HG03520 (cell line): ENCODE measurements around the gene PRIM2.
"Not testable (repeated sequence)": the region's sequence is repeated elsewhere in the genome, so short reads cannot be mapped to it uniquely, and the experiment has no call there.

Source experiments
- ATAC-seq: cut with Tn5 transposase; IDR thresholded peaks from one replicate; pipeline ENCODE4 v1.9.1; 2021; ENCODE audit warnings: mild to moderate bottlenecking, moderate library complexity; ENCODE audit not compliant: unreplicated experiment

Gene PRIM2

DNA sequence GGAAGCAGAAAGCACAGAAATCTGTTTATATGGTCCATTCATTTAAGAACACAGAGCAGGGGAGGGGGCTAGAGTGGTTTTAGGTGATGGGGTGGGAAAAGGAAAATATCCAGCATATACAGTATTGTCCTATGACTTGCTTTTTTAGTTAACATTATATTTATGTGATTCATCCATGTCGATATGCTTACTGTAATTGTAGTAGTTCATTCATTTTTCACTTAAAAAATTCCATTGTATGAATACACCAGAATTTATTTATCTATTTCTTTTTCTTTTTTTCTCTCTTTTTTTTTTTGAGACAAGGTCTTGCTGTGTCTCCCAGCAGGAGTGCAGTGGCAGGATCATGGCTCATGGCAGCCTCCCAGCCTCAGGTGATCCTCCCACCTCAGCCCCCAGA lies 9.6 kb upstream of the PRIM2 start:
- no peak for ATAC-seq

- not testable (repeated sequence) for ATAC-seq
Measured at GRCh38 chr6:57308755-57309154, 8.7 kb upstream of the PRIM2 start.

- ATAC-seq = not testable (repeated sequence)
Measured at GRCh38 chr6:57310095-57310816, 7.2 kb upstream of the PRIM2 start.

DNA sequence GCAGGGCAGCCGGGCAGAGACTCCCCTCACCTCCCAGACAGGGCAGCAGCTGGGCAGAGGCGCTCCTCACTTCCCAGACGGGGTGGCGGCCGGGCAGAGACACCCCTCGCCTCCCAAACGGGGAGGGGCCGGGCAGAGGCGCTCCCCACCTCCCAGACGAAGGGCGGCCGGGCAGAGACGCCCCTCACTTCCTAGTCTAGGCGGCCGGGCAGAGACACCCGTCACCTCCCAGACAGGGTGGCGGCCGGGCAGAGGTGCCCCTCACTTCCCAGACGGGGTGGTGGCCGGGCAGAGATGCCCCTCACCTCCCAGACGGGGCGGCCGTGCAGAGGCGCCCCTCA lies 6.6 kb upstream of the PRIM2 start:
- no peak for ATAC-seq

DNA sequence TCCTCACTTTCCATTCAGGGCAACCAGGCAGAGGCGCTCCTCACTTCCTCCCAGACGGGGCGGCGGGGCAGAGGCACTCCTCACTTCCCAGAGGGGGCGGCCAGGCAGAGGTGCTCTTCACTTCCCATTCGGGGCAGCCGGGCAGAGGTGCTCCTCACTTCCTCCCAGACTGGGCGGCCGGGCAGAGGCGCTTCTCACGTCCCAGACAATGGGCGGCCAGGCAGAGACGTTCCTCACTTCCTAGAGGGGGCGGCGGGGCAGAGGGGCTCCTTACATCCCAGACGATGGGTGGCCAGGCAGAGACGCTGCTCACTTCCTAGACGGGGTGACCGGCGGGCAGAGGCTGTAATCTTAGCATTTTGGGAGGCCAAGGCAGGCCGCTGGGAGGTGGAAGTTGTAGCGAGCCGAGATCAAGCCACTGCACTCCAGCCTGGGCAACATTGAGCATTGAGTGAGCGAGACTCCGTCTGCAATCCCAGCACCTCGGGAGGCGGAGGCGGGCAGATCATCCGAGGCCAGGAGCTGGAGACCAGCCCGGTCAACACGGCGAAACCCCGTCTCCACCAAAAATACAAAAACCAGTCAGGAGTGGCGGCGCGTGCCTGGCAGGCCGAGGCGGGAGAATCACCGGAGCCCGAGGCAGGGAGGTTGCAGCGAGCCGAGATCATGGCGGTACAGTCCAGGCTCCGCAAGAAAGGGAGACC lies 6.0 kb upstream of the PRIM2 start:
- not testable (repeated sequence) for ATAC-seq

DNA sequence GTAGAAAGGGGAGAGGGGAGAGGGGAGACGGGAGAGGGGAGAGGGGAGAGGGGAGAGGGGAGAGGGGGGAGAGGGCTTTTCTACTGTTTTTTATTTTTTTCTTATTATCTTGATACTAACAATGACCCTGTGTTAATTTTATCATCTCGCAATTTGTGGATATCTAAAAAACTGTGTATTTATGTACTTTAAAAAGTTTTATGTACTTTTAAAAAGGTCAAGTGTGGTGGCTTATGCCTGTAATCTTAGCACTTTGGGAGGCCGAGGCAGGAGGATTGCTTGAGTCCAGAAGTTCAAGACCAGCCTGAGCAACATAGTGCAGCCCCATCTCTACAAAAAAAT lies 5.5 kb upstream of the PRIM2 start:
- ATAC-seq = no peak

DNA sequence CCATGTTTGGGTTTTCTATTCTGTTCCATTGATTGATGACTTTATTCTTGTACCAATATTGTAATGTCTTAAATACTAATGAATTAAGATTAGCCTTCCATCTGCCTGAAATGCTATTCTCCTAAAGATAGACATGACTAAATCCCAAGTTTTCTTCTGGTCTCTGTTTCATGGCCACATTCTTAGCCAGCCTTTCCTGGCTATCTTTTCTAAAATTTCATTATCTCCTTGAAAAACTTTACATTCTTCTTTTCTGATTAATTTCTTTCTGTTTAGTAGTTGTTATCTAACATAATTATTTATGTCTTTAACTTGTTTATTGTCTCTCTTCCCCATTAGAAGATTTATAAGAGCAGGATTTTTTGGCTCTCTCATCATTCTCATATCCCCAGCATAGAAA lies 4.4 kb upstream of the PRIM2 start:
- ATAC-seq = no peak

- no peak for ATAC-seq
Measured at GRCh38 chr6:57313711-57314471, 3.5 kb upstream of the PRIM2 start.

DNA sequence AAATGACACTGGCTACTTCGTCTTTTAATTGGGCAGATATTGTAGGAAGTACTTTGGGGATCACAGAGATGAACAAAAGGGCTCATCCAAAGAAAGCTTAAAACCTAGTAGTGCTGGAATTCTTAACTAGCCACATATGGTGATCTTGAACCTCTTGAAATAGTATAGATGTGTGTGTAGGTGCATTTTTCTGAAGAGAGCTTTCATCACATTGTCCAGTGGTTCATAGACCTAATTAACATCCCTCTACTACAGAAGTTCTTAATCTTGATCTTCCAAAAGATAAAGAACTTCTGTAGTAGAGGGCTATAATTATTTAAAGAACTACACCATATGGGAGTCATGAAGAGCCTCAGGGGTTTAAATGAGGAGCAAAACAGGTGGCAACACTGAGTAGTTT lies 2.3 kb upstream of the PRIM2 start:
- no peak for ATAC-seq

DNA sequence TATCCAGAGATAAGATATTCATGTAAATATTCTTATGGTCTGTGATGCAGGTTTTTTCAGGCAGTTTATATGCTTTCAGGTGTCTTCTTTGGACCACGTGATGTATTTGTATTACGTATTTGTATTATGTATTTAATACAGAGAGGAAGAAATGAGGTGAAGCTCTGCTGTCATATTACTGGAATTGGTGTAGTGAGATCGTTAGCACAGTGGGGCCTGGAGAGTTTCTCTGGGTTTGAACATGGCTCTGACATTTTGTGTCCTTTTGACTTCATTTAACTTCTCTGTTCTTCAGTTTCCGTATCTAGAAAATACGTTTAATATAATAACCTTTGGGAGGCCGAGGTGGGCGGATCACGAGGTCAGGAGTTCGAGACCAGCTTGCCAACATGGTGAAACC lies 1.6 kb upstream of the PRIM2 start:
- ATAC-seq = no peak

DNA sequence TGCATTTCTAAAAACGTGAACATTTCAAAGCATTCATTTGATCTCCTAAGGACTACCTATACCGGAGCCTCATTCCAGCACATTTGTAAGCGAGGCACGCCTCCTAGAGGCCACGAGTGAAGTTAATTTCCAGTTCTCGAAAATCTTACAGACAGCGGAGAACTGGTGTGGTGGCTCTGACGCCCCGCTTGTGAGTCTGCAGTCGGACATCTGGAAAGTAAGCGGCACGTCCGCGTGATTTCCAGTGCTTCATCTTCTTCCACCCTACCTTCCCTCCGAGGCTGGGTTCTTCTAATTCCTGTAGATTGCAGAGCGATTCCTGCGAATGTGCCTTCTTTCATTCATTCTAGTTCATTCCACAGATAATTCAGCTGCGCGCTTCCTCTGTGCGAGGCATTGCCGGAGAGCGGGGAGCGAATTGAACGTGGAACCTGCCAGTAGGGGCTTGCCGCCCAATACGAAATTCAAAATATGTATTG lies 810 bp upstream of the PRIM2 start:
- peak; percentile 92 for ATAC-seq

DNA sequence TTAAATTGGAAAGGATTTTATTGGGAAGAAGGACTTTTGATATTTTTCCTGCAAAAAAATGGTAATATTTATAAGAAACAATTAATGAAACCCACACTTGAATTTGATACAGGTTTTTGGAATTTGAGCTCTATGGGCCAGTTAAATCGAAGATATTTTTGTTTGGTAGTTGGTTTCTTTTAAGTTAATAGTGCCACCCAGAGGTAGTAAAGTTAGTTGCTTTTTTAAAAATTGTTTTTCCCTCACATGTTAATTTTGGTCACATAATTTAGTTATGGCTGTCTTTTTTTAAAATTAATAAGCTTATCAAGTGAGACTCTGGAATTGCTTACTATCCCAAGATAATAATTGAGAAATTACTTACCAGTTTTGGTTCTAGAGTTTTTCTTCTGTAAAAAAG lies 7.1 kb downstream of the PRIM2 start:
- no peak for ATAC-seq

- ATAC-seq = no peak
Measured at GRCh38 chr6:57327311-57327710, 9.9 kb downstream of the PRIM2 start.

DNA sequence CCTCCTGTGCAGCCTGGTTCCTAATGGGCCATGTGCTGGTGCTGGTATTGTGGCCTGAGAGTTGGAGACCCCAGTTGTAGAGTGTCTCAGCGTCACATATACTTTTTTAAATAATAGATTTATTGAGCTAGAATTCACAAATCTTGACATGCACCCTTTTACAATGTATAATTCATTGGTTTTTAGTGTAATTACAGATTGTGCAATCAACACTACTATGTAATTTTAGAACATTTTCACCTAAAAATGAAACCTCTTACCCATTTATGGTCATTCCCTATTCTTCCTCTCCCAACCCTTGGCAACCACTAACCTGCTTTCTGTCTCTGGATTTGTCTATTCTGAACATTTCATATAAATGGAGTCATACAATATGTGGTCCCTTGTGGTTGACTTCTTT lies 10.6 kb downstream of the PRIM2 start:
- ATAC-seq = no peak

DNA sequence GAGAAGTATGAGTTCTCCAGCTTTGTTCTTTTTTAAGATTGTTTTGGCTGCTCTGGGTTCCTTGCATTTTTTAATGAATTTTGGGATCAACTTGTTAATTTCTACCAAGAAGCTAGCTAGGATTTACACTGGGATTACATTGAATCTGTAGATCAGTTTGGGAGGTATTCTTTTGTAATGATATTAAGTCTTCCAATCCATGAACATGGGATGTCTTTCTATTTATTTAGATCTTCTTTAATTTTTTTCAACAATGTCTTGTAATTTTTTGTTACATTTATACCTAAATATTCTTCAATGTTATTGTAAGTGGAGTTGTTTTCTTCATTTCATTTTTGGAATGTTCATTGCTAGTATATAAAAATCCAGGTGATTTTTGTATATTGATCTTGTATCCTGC lies 12.5 kb downstream of the PRIM2 start:
- ATAC-seq = no peak

DNA sequence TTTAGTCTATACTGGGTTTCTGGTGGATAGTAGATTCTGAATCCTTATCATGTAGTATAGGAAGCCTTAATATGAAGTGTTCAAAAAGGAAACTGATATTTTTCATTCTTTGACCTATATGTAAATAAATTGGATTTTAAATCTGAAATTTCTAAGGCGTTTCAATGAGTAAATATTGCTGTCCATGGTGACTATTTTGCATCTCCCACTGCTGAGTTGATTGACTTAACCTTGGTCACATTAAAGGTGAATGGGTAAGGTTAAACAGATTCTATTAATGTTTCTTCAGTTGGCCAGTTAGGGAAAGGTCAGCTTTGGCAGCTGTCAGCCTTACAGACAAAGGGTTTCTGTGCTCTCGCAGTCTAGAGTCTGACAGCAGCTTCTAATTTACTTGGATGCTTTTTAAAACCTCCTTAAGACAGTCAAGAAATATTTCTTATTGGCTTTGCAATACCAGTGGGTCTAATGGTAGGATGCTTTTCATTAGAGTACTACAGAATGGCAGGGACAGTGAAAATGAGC lies 24.8 kb downstream of the PRIM2 start:
- no peak for ATAC-seq

DNA sequence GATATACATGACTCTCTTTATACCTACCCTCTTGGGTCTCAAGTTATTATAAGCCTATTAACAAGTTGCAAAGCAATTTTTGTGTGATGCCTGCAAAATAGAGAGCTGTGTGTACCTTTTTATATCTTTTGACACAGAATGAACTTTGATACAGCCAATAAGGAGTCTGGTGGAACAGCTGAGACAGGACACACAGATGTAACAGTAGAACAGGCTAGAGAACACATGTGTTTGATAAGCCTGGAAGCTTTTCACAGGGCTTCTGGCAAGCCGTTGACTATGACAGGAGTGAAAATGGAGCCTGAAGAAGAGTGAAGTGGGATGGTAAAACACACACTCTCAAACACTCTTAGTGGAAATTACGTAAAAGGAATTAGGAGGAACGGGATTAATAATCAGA lies 25.9 kb downstream of the PRIM2 start:
- not testable (repeated sequence) for ATAC-seq

GRCh38 chr6:57346715-57347114 lies 29.3 kb downstream of the PRIM2 start:
- not testable (repeated sequence) for ATAC-seq

GRCh38 chr6:57347597-57347996 lies 30.2 kb downstream of the PRIM2 start:
- not testable (repeated sequence) for ATAC-seq

GRCh38 chr6:57350443-57350842 lies 33.0 kb downstream of the PRIM2 start:
- ATAC-seq = not testable (repeated sequence)

DNA sequence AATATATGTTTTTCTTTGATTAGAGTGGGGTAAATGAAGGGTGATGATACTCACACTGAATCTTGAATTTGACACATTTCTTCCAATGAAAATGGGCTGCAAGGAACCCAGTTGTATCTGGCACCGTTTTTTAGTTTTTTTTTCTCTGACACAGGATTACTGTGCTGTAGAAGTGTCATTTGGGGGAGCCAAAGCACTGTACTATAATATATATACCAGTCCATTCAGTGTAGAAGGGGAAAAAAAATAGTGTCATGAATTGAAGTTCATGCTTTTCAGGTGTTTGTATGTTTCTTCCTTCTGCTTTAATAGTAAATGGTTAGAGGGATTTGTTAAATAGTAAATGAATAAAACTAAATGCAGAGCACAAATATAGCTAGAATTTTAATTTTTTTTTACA lies 35.2 kb downstream of the PRIM2 start:
- ATAC-seq = not testable (repeated sequence)

DNA sequence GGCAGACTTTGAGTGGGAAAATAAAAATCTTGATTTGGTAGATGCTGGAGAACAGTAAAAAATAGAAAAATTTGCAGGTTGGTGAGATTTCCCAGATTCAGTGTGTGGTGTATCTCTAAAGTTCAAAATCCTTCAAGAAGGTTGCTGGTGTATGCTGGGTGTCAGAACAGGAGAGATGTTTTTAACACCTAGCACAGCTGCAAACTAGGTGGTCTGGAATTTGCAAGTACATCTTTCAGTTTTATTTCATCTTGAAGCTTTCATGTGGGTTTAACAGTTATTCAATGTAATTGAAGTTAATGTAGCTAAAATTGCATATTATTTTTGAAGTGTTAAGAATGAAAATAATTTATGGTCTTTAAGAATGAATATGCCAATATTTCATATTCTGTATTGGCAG lies 40.9 kb downstream of the PRIM2 start:
- not testable (repeated sequence) for ATAC-seq
